HCT116 (cell line): Measurements from ENCODE around the gene CLDN20. TPM values are rescaled to one million over a fixed set of nuclear protein-coding genes. Genes with fewer than 3 reads are reported as not detected.

Experiments used
- ATAC-seq: fragments of 200-7000 bp; cut with Tn5 transposase; 2 replicates; pipeline ENCODE4 v1.9.1; 2020; ENCODE audit warnings: mild to moderate bottlenecking, moderate library complexity
- BruUV-seq: library from RNA; stranded (reverse); fragments of 400-500 nt; replicated peaks from 2 replicates; lab custom pipeline; 2021; lab: Mats Ljungman, UMichigan
- CTCF ChIA-PET: fragments of 300-600 bp; sonication (Branson Sonifier 250); formaldehyde crosslinking; loops from one replicate; lab custom pipeline; 2021; ENCODE audit warnings: antibody characterized with exemption; lab: Charles Lee
- POLR2A ChIA-PET: fragments of 300-600, 350-600 bp; sonication (Branson Sonifier 250); formaldehyde crosslinking; loops from one replicate; lab custom pipeline; 2021; ENCODE audit warnings: antibody characterized with exemption; lab: Charles Lee
- RAD21 ChIA-PET, 2 experiments: fragments of 300-600 bp; sonication (Branson Sonifier 250); formaldehyde crosslinking; loops; one replicate each; lab custom pipeline; 2023; ENCODE audit warnings: low total read pairs in 2 of 2; ENCODE audit not compliant: uncharacterized antibody in 2 of 2, unreplicated experiment in 2 of 2, low non-redundant PET in 1 of 2; lab: Charles Lee
- DNase-seq: peaks from one replicate; pipeline ENCODE4 v3.0.0-alpha.2; 2010; ENCODE audit warnings: low read depth, low spot score
- H2AFZ ChIP-seq: fragments of 200-600 bp; shearing (Covaris generic), sonication (generic); 2 replicates; pipeline ENCODE4 v1.6.1; 2017; ENCODE audit warnings: low read depth, mixed run types, mixed read lengths, antibody characterized with exemption, low read length; ENCODE audit not compliant: poor library complexity, severe bottlenecking
- H3K27ac ChIP-seq: 2 replicates; pipeline ENCODE4 v1.5.1; 2012; ENCODE audit warnings: low read depth, low read length
- H3K27me3 ChIP-seq: fragments of 200-600 bp; sonication (generic); 2 replicates; pipeline ENCODE4 v1.6.1; 2016; ENCODE audit warnings: mixed run types, low read length, mixed read lengths; ENCODE audit not compliant: insufficient read depth
- H3K36me3 ChIP-seq, 2 experiments: fragments of 200-500 bp in 1 of 2; fragments of 200-600 bp in 1 of 2; sonication (Bioruptor generic) in 1 of 2; sonication (generic) in 1 of 2; 2 replicates each; pipeline versions ENCODE4 v1.5.1 to v1.6.1; 2014 to 2016; ENCODE audit warnings: low read length in 2 of 2, inconsistent platforms in 1 of 2, mixed read lengths in 1 of 2, mixed run types in 1 of 2; ENCODE audit not compliant: insufficient read depth in 2 of 2, control insufficient read depth in 1 of 2
- H3K4me1 ChIP-seq, 2 experiments: fragments of 200-600 bp in 1 of 2; sonication (generic) in 1 of 2; 2 replicates each; pipeline versions ENCODE4 v1.5.1 to v1.6.1; 2012 to 2017; ENCODE audit warnings: low read length in 2 of 2, inconsistent platforms in 1 of 2, mild to moderate bottlenecking in 1 of 2, mixed read lengths in 1 of 2, mixed run types in 1 of 2, moderate library complexity in 1 of 2; ENCODE audit not compliant: insufficient read depth in 2 of 2, control insufficient read depth in 1 of 2
- H3K4me2 ChIP-seq: fragments of 200-600 bp; sonication (generic); 2 replicates; pipeline ENCODE4 v1.6.1; 2017; ENCODE audit warnings: mixed run types, low read length, mixed read lengths
- H3K4me3 ChIP-seq, 2 experiments: fragments of 200-600 bp in 1 of 2; sonication (generic) in 1 of 2; replicated peaks in 1 of 2; 2 replicates each; pipeline ENCODE4 v1.5.1; 2011 to 2016; ENCODE audit warnings: low read length in 2 of 2, control low read depth in 1 of 2, low read depth in 1 of 2, mild to moderate bottlenecking in 1 of 2, mixed read lengths in 1 of 2, mixed run types in 1 of 2
- H3K79me2 ChIP-seq: fragments of 200-600 bp; sonication (generic); 2 replicates; pipeline ENCODE4 v1.6.1; 2017; ENCODE audit warnings: mild to moderate bottlenecking, mixed run types, low read length, moderate library complexity, mixed read lengths; ENCODE audit not compliant: insufficient read depth
- H3K9ac ChIP-seq: fragments of 200-600 bp; sonication (generic); 2 replicates; pipeline ENCODE4 v1.6.1; 2016; ENCODE audit warnings: low read length, mixed read lengths
- H3K9me2 ChIP-seq: fragments of 200-600 bp; sonication (generic), shearing (Covaris generic); 2 replicates; pipeline ENCODE4 v1.6.1; 2017; ENCODE audit warnings: mixed run types, mild to moderate bottlenecking, moderate library complexity; ENCODE audit not compliant: insufficient read depth
- H3K9me3 ChIP-seq, 2 experiments: fragments of 200-500 bp in 1 of 2; fragments of 200-600 bp in 1 of 2; sonication (Bioruptor generic) in 1 of 2; sonication (generic) in 1 of 2; 2 replicates each; pipeline ENCODE4 v1.6.1; 2014 to 2017; ENCODE audit warnings: low read length in 2 of 2, mixed read lengths in 2 of 2, inconsistent platforms in 1 of 2, low read depth in 1 of 2, mild to moderate bottlenecking in 1 of 2, mixed run types in 1 of 2, moderate library complexity in 1 of 2; ENCODE audit not compliant: control insufficient read depth in 1 of 2, insufficient read depth in 1 of 2
- H4K20me1 ChIP-seq: fragments of 200-600 bp; sonication (generic), shearing (Covaris generic); 2 replicates; pipeline ENCODE4 v1.6.1; 2017; ENCODE audit warnings: mixed run types, mild to moderate bottlenecking, moderate library complexity; ENCODE audit not compliant: insufficient read depth
- CBX3 ChIP-seq: IDR thresholded peaks from 2 replicates; pipeline ENCODE4 v1.6.1; 2012; ENCODE audit warnings: low read depth
- ELF1 ChIP-seq: IDR thresholded peaks from 2 replicates; pipeline ENCODE4 v1.6.1; 2012; ENCODE audit warnings: low read depth, borderline replicate concordance
- EZH2 ChIP-seq: fragments of 200-600 bp; sonication (generic); IDR thresholded peaks from 2 replicates; pipeline ENCODE4 v1.6.1; 2017; ENCODE audit warnings: antibody characterized with exemption, mixed run types
- FOSL1 ChIP-seq: IDR thresholded peaks from 2 replicates; pipeline ENCODE4 v1.6.1; 2012; ENCODE audit warnings: low read depth
- POLR2AphosphoS5 ChIP-seq: IDR thresholded peaks from 2 replicates; pipeline ENCODE4 v1.6.1; 2011; ENCODE audit warnings: mild to moderate bottlenecking, low read depth, low read length, moderate library complexity
- RAD21 ChIP-seq: IDR thresholded peaks from 2 replicates; pipeline ENCODE4 v1.6.1; 2012; ENCODE audit warnings: low read depth, mild to moderate bottlenecking
- SRF ChIP-seq: IDR thresholded peaks from 2 replicates; pipeline ENCODE4 v1.6.1; 2012; ENCODE audit warnings: low read depth
- ZNF274 ChIP-seq: fragments of 200-500 bp; sonication (Bioruptor generic); IDR thresholded peaks from 2 replicates; pipeline ENCODE4 v1.6.1; 2014; ENCODE audit warnings: mild to moderate bottlenecking, low read depth, low read length, inconsistent platforms
- intact Hi-C: fragments of 100-400 bp; cut with micrococcal nuclease; formaldehyde crosslinking; loops from 2 replicates; pipeline ENCODE4 v1.10.0; 2022
- total RNA-seq: library from RNA; stranded (reverse); gene quantifications from one replicate; pipeline ENCODE4 v1.2.1, GENCODE V29; 2021; ENCODE audit not compliant: unreplicated experiment
- TF ChIP-seq, protein P1 (sequence below): IDR thresholded peaks from 2 replicates; pipeline ENCODE4 v1.6.1; 2011; ENCODE audit warnings: mild to moderate bottlenecking, low read length, moderate library complexity; ENCODE audit not compliant: insufficient replicate concordance; ENCODE audit errors: extremely low read depth
- TF ChIP-seq, protein P2 (sequence below): IDR thresholded peaks from 2 replicates; pipeline ENCODE4 v1.6.1; 2012

Gene CLDN20
- total RNA-seq, 1 experiment from 2014 or later: not detected

DNA sequence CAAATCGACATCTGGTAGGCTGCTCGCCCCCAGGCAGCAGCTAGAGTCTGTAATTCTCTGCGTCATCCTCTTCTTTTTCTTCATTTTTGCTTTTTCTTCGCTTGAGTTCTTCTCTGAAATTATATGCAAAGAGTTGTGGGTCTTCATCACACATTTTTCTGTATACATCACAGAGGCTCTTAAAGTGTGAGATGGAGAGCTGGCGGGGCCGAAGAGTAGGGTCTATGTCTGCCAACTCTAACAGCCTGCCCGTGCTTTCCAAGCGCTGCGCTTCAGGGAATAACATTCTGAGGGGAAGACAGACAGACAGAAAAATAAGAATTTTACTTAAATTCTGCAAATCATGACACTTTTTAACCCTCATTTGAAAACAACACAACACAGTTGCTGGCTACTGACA, 6.0 kb upstream of the CLDN20 start:
- POLR2A ChIA-PET: no interaction called here
- no peak overlapping the region for H3K9ac ChIP-seq
- H3K9me2 ChIP-seq: no peaks in the 10 kb centered on the region
- CTCF ChIA-PET: no interaction called here
- H2AFZ ChIP-seq: no peak overlapping the region
- no TSS peak for BruUV-seq
- H3K79me2 ChIP-seq: no peaks in the 10 kb centered on the region
- intact Hi-C loops: no loop called here
- H3K4me3 ChIP-seq: no peak overlapping the region
- H3K27me3 ChIP-seq: no peaks in the 10 kb centered on the region
- DNase-seq (no peak), ATAC-seq (no peak)
- peaks cover 0 to 6% of the 10 kb centered on the region in 2 experiments; a peak in 2 of 4 replicates for H3K4me1 ChIP-seq
- no peak overlapping the region for H3K4me2 ChIP-seq
- H3K27ac ChIP-seq: no peak overlapping the region
- RAD21 ChIA-PET: no interaction called here
- TF ChIP-seq POLR2AphosphoS5 (no peak), CBX3 (no peak), FOSL1 (no peak), RAD21 (no peak), ELF1 (no peak), EZH2 (no peak), ZNF274 (no peak), SRF (no peak)
- TF ChIP-seq, protein P1, sequence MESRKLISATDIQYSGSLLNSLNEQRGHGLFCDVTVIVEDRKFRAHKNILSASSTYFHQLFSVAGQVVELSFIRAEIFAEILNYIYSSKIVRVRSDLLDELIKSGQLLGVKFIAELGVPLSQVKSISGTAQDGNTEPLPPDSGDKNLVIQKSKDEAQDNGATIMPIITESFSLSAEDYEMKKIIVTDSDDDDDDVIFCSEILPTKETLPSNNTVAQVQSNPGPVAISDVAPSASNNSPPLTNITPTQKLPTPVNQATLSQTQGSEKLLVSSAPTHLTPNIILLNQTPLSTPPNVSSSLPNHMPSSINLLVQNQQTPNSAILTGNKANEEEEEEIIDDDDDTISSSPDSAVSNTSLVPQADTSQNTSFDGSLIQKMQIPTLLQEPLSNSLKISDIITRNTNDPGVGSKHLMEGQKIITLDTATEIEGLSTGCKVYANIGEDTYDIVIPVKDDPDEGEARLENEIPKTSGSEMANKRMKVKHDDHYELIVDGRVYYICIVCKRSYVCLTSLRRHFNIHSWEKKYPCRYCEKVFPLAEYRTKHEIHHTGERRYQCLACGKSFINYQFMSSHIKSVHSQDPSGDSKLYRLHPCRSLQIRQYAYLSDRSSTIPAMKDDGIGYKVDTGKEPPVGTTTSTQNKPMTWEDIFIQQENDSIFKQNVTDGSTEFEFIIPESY: no peak
- TF ChIP-seq, protein P2, sequence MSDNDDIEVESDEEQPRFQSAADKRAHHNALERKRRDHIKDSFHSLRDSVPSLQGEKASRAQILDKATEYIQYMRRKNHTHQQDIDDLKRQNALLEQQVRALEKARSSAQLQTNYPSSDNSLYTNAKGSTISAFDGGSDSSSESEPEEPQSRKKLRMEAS: no peak
- H3K36me3 ChIP-seq: peaks cover 9 to 20% of the 10 kb centered on the region in 2 experiments; a peak in 3 of 4 replicates
- no peaks in the 10 kb centered on the region for H4K20me1 ChIP-seq
- no peaks in the 10 kb centered on the region for H3K9me3 ChIP-seq
